K562 (cell line): ENCODE results near the gene CSK. TPM values are rescaled to one million over a fixed set of nuclear protein-coding genes. Genes with fewer than 3 reads are reported as not detected.

Source experiments
- CTCFL ChIP-seq: IDR thresholded peaks from 2 replicates; pipeline ENCODE4 v1.6.1; 2011; ENCODE audit warnings: borderline replicate concordance, low read depth, mild to moderate bottlenecking, moderate library complexity, low read length; ENCODE audit not compliant: insufficient read depth, poor library complexity, severe bottlenecking
- E2F6 ChIP-seq, 2 experiments: IDR thresholded peaks; 2 replicates each; pipeline ENCODE4 v1.6.1; 2011; ENCODE audit warnings: borderline replicate concordance in 1 of 2, control low read depth in 1 of 2, low read depth in 1 of 2, low read length in 1 of 2, mild to moderate bottlenecking in 1 of 2, mixed read lengths in 1 of 2, moderate library complexity in 1 of 2; ENCODE audit not compliant: insufficient read depth in 1 of 2, insufficient read length in 1 of 2, poor library complexity in 1 of 2, severe bottlenecking in 1 of 2; ENCODE audit errors: extremely low read depth in 1 of 2
- EGR1 ChIP-seq: fragments of 450-650 bp; conservative IDR thresholded peaks from 2 replicates; pipeline ENCODE4 v1.6.1; 2017; ENCODE audit warnings: mild to moderate bottlenecking
- ETV5 ChIP-seq: sonication (generic); formaldehyde crosslinking; IDR thresholded peaks from 2 replicates; pipeline ENCODE4 v1.4.0; 2020; ENCODE audit warnings: low read depth, mild to moderate bottlenecking, missing genetic modification reagents
- JUND ChIP-seq, 2 experiments: IDR thresholded peaks; 2 replicates in 1 of 2; 3 replicates in 1 of 2; pipeline ENCODE4 v1.6.1; 2011; ENCODE audit warnings: borderline replicate concordance in 2 of 2, low read depth in 2 of 2, low read length in 2 of 2, improper control_type of control experiment in 1 of 2, missing biosample characterization in 1 of 2, missing genetic modification characterization in 1 of 2, missing genetic modification reagents in 1 of 2
- MAX ChIP-seq: sonication (generic); formaldehyde crosslinking; IDR thresholded peaks from 2 replicates; pipeline ENCODE4 v1.9.0; 2022; ENCODE audit warnings: mild to moderate bottlenecking, missing genetic modification reagents
- MIER1 ChIP-seq: fragments of 450-650 bp; IDR thresholded peaks from 2 replicates; pipeline ENCODE4 v1.6.1; 2016; ENCODE audit warnings: antibody characterized with exemption, mild to moderate bottlenecking, low read depth
- POLR2B ChIP-seq: fragments of 450-650 bp; IDR thresholded peaks from 2 replicates; pipeline ENCODE4 v1.6.1; 2018; ENCODE audit warnings: low read depth; ENCODE audit not compliant: partially characterized antibody
- STAT6 ChIP-seq: sonication (generic); formaldehyde crosslinking; IDR thresholded peaks from 2 replicates; pipeline ENCODE4 v1.8.1; 2023; ENCODE audit warnings: mild to moderate bottlenecking, missing genetic modification reagents
- TAL1 ChIP-seq: fragments of 450-650 bp; IDR thresholded peaks from 2 replicates; pipeline ENCODE4 v1.6.1; 2016; ENCODE audit warnings: mild to moderate bottlenecking
- VEZF1 ChIP-seq: fragments of 200-800 bp; sonication (Bioruptor generic); IDR thresholded peaks from 2 replicates; pipeline ENCODE4 v1.6.1; 2017; ENCODE audit warnings: missing genetic modification characterization, missing compliant biosample characterization
- YY1 ChIP-seq, 3 experiments: IDR thresholded peaks; 2 replicates each; pipeline ENCODE4 v1.6.1; 2011; ENCODE audit warnings: low read length in 2 of 3, mild to moderate bottlenecking in 2 of 3, moderate library complexity in 2 of 3, borderline replicate concordance in 1 of 3, control low read depth in 1 of 3, low read depth in 1 of 3; ENCODE audit not compliant: insufficient read depth in 3 of 3, insufficient replicate concordance in 2 of 3, control insufficient read depth in 1 of 3, insufficient read length in 1 of 3; ENCODE audit errors: extremely low read depth in 1 of 3
- ZNF121 ChIP-seq: sonication (generic); formaldehyde crosslinking; conservative IDR thresholded peaks from 2 replicates; pipeline ENCODE4 v1.8.0; 2022; ENCODE audit warnings: missing genetic modification reagents
- ZNF263 ChIP-seq: sonication (generic); formaldehyde crosslinking; IDR thresholded peaks from 2 replicates; pipeline ENCODE4 v1.8.0; 2022; ENCODE audit warnings: mild to moderate bottlenecking, missing genetic modification reagents, borderline replicate concordance
- ZNF41 ChIP-seq: fragments of 250-450 bp; sonication (Bioruptor Pico); conservative IDR thresholded peaks from 2 replicates; pipeline ENCODE4 v1.4.0; 2020; ENCODE audit warnings: mild to moderate bottlenecking
- ZNF445 ChIP-seq: fragments of 250-450 bp; sonication (Bioruptor Pico); IDR thresholded peaks from 2 replicates; pipeline ENCODE4 v1.4.0; 2020; ENCODE audit warnings: low read depth, mild to moderate bottlenecking, moderate library complexity
- ZNF766 ChIP-seq: fragments of 200-800 bp; sonication (Bioruptor generic); conservative IDR thresholded peaks from 2 replicates; pipeline ENCODE4 v1.6.1; 2016; ENCODE audit warnings: missing genetic modification characterization, missing compliant biosample characterization
- ZZZ3 ChIP-seq: fragments of 450-650 bp; IDR thresholded peaks from 2 replicates; pipeline ENCODE4 v1.6.1; 2016; ENCODE audit warnings: antibody characterized with exemption, mild to moderate bottlenecking, moderate library complexity
- polyA plus RNA-seq, 8 experiments: library from polyadenylated mRNA; depleted of rRNA in 4 of 8; stranded (reverse) in 5 of 8; unstranded in 3 of 8; fragments of >200 nt; fragmentation: Nextera tagmentation in 2 of 8; fragmentation: Illumina TruSeq in 1 of 8; extraction: Ambion mirVana in 2 of 8; extraction: Trizol in 1 of 8; gene quantifications; 2 replicates each; pipeline versions ENCODE4 v1.2.1 to v1.2.3, GENCODE V29; 2011 to 2014; ENCODE audit warnings: inconsistent platforms in 1 of 8, missing spikeins in 1 of 8
- total RNA-seq, 7 experiments: library from RNA; depleted of rRNA in 6 of 7; stranded (reverse); fragments of >200 nt in 6 of 7; fragmentation: Illumina TruSeq in 2 of 7; extraction: Trizol in 2 of 7; gene quantifications; 2 replicates each; pipeline versions ENCODE4 v1.2.1 to v1.2.3, GENCODE V29; 2011 to 2021; ENCODE audit warnings: low replicate concordance in 1 of 7

The CSK gene
- total and polyA plus RNA-seq, 9 of the 15 experiments (the other 6 are each of a cell fraction or from before 2014, with no cell fraction given), result 1.5 to 112 (median 22.5) TPM

GRCh38 chr15:74826364-74826819 is 44.5 kb downstream of the CSK start, which contains the start of gene CPLX3 (continued):
- 0 out of 2 replicates have a peak, but pooled peaks have one; percentile 28 for TF ChIP-seq MAX
- TF ChIP-seq ZZZ3, result no peak
- no peak for TF ChIP-seq ZNF445
- TF ChIP-seq CTCFL, result no peak
- no peak for TF ChIP-seq JUND (IDR thresholded peaks at IDR 0.05; ENCODE audit: borderline replicate concordance, low read depth, low read length)
- TF ChIP-seq JUND (tag; IDR thresholded peaks at IDR 0.05; ENCODE audit: borderline replicate concordance, low read depth, low read length), result no peak
- peak; percentile 75 for TF ChIP-seq VEZF1 (CRISPR knock-in tag)
- no peak for TF ChIP-seq STAT6 (CRISPR knock-in tag)
- TF ChIP-seq ZNF121 (CRISPR knock-in tag), result no peak
- peak in 1 of 2 experiments; percentile 58 for TF ChIP-seq E2F6 (IDR thresholded peaks at IDR 0.05; ENCODE audit: borderline replicate concordance in 1 of 2, extremely low read depth in 1 of 2, insufficient read depth in 1 of 2, insufficient read length in 1 of 2, low read depth in 1 of 2, low read length in 1 of 2, poor library complexity in 1 of 2, severe bottlenecking in 1 of 2)
- peak; percentile 60 for TF ChIP-seq ZNF766
- TF ChIP-seq TAL1, result no peak
- TF ChIP-seq ZNF41 (CRISPR knock-in tag), result no peak
- peak; percentile 88 for TF ChIP-seq MIER1
- peak; percentile 31; the same call in 1 of the 2 replicates for TF ChIP-seq ZNF263 (CRISPR knock-in tag)
- TF ChIP-seq POLR2B, result no peak
- peak in 1 of 3 experiments; percentile 31 for TF ChIP-seq YY1 (IDR thresholded peaks at IDR 0.05; ENCODE audit: borderline replicate concordance in 1 of 3, control insufficient read depth in 1 of 3, extremely low read depth in 1 of 3, insufficient read depth in 3 of 3, insufficient read length in 1 of 3, insufficient replicate concordance in 2 of 3, low read depth in 1 of 3, low read length in 2 of 3)
- TF ChIP-seq EGR1, result peak; percentile 36; the same call in 1 of the 2 replicates
- no peak for TF ChIP-seq ETV5
